GM12873 (cell line): Measurements from ENCODE around the gene MAB21L4.

Experiments used
- CTCF ChIP-seq: IDR thresholded peaks from 2 replicates; pipeline ENCODE4 v1.5.1; 2012; ENCODE audit warnings: low read depth, mild to moderate bottlenecking, moderate library complexity, low read length, control low read depth; ENCODE audit not compliant: insufficient read depth; ENCODE audit errors: missing control alignments

MAB21L4 gene

GRCh38 chr2:240884745-240885144, 11.2 kb downstream of the MAB21L4 start:
- TF ChIP-seq CTCF = no peak

GRCh38 chr2:240884221-240884620, 11.7 kb downstream of the MAB21L4 start:
- no peak for TF ChIP-seq CTCF

DNA sequence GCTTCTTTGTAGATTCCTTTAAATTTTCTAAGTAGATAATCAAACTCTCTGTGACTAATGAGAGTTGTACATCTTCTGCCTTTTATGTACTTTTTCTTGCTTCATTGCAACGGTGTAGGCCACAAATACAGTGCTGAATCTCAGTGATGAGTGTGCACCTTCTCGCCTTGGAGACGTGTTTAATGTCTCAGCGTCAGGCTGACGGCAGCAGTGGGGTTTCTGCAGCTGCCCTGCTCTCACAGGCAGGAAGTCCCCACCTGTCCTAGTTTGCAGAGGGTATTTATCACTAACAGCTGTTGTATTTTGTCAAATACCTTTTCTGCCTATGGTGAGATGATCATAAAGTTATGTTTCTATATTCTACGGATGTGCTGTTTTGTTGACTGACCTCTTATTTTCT, 14.0 kb downstream of the MAB21L4 start:
- no peak for TF ChIP-seq CTCF

GRCh38 chr2:240879105-240879504, 16.9 kb downstream of the MAB21L4 start:
- no peak for TF ChIP-seq CTCF

DNA sequence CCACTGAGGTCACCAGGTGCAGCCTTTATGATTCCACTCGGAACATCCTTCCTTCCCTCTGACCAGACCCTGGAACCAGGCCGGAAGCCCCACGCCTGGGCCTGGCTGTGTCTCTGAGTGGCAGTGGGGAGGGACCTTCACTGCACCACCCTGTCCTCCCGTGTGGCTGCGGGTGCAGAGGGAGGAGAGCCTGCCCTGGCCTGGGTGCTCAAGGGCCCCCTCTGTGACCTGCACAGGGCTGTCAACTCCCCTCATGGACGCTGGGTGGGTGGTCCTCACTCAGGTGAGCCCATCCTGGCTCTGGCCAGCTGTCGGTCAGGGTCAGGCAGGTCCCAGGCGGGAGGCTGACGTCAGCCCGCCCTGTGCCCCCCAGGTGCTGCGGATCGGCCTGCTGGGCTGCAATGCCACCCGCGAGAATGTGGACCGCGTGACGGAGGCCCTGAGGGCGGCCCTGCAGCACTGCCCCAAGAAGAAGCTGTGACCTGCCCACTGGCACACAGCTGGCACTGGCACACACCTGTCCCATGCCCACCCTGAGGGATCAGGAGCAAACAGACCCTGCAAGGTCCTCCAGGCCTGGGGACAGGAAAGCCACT, 17.5 kb downstream of the MAB21L4 start:
- TF ChIP-seq CTCF = no peak

- TF ChIP-seq CTCF = no peak
Measured at GRCh38 chr2:240877460-240878340, 18.3 kb downstream of the MAB21L4 start.

- TF ChIP-seq CTCF = no peak
Measured at GRCh38 chr2:240876475-240877251, 19.3 kb downstream of the MAB21L4 start.
